Gastroesophageal sphincter (tissue), 3 donors: ENCODE measurements around the gene HBP1.

Source experiments
- EP300 ChIP-seq: sonication (generic); formaldehyde crosslinking; IDR thresholded peaks from one replicate; pipeline ENCODE4 v1.6.1; 2017; ENCODE audit warnings: antibody characterized with exemption, mild to moderate bottlenecking
- POLR2A ChIP-seq, 2 donors: fragments of 450-650 bp; IDR thresholded peaks; one replicate each; pipeline ENCODE4 v1.6.1; 2017; ENCODE audit warnings: antibody characterized with exemption in 2 of 2, mild to moderate bottlenecking in 2 of 2, moderate library complexity in 1 of 2
- POLR2AphosphoS5 ChIP-seq: sonication (generic); formaldehyde crosslinking; IDR thresholded peaks from one replicate; pipeline ENCODE4 v1.6.1; 2017; ENCODE audit warnings: antibody characterized with exemption
- TF ChIP-seq, protein P1 (sequence below), 4 experiments: fragments of 200-600 bp in 2 of 4; fragments of 450-650 bp in 2 of 4; sonication (generic) in 1 of 4; IDR thresholded peaks; one replicate each; pipeline ENCODE4 v1.5.1; 2017 to 2019; ENCODE audit warnings: antibody characterized with exemption in 4 of 4, mild to moderate bottlenecking in 2 of 4, moderate library complexity in 2 of 4

DNA sequence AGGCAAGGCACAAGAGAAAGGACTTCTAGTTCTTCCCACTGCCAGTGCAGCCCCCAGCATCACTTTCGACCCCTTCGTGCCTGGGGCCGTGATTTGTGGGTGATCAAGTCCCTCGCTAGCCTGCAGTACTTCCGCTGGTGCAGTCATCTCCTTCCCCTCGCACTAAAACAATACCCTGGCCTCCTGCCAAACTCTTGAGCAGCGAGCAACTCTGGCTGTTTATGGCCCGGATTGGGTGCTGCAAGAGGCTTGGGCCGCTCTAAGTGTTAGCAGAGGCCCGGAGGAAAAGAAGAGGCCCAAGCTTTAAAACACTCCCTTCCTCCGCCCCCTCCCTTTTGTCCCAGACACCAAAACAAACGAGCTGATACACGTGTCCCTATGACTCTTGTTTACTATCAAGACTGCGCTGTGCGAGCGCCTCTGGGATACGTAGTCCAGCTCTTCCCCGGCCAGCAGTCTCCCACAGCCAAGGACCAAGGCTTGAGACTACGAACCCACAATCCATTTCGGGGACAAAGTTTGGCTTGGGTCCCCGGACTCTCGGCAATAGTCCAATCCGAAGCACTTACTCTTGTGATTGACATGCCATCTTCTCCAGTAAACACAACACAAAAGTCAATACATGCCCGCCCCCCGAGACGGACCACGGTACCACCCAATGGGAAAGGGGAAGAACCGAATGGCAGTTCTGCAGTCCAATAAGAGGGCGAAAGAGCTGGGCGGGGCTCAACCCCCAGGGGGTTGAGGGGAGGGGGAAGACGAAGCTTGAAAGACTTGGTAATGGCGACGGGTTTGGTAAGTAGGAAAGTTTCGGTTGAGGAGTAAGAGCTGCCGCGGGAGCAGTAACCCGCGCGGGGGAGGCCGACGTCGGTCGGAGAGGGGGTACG is at the start of gene HBP1:
- TF ChIP-seq, protein P1, sequence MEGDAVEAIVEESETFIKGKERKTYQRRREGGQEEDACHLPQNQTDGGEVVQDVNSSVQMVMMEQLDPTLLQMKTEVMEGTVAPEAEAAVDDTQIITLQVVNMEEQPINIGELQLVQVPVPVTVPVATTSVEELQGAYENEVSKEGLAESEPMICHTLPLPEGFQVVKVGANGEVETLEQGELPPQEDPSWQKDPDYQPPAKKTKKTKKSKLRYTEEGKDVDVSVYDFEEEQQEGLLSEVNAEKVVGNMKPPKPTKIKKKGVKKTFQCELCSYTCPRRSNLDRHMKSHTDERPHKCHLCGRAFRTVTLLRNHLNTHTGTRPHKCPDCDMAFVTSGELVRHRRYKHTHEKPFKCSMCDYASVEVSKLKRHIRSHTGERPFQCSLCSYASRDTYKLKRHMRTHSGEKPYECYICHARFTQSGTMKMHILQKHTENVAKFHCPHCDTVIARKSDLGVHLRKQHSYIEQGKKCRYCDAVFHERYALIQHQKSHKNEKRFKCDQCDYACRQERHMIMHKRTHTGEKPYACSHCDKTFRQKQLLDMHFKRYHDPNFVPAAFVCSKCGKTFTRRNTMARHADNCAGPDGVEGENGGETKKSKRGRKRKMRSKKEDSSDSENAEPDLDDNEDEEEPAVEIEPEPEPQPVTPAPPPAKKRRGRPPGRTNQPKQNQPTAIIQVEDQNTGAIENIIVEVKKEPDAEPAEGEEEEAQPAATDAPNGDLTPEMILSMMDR (IDR thresholded peaks at IDR 0.05) = no peak
- peak; percentile 56 to 83 for TF ChIP-seq POLR2A (IDR thresholded peaks at IDR 0.05)
- peak; percentile 80 for TF ChIP-seq POLR2AphosphoS5
- TF ChIP-seq EP300 = no peak
